Hepatocyte (in vitro differentiated cells): ENCODE results near the gene ZFC3H1. TPM values are rescaled to one million over a fixed set of nuclear protein-coding genes. Genes with fewer than 3 reads are reported as not detected.
"Not testable (repeated sequence)": the region's sequence is repeated elsewhere in the genome, so short reads cannot be mapped to it uniquely, and the experiment has no call there.

ENCODE experiments used
- DNase-seq: peaks from one replicate; pipeline ENCODE4 v3.0.0-alpha.2; 2016; ENCODE audit warnings: low spot score
- H2AFZ ChIP-seq: fragments of 200-600 bp; sonication (generic); 2 replicates; pipeline ENCODE4 v1.6.0; 2016; ENCODE audit warnings: antibody characterized with exemption, mild to moderate bottlenecking
- H3K27ac ChIP-seq: fragments of 200-600 bp; sonication (generic); 2 replicates; pipeline ENCODE4 v1.5.1; 2016; ENCODE audit warnings: mild to moderate bottlenecking
- H3K27me3 ChIP-seq: fragments of 200-600 bp; sonication (generic); 2 replicates; pipeline ENCODE4 v1.6.1; 2016
- H3K36me3 ChIP-seq: fragments of 200-600 bp; sonication (generic); replicated peaks from 2 replicates; pipeline ENCODE4 v1.5.1; 2016; ENCODE audit warnings: low read depth; ENCODE audit not compliant: insufficient read depth
- H3K4me1 ChIP-seq: fragments of 200-600 bp; sonication (generic); 2 replicates; pipeline ENCODE4 v1.5.1; 2016; ENCODE audit warnings: mild to moderate bottlenecking, moderate library complexity; ENCODE audit not compliant: insufficient read depth
- H3K4me2 ChIP-seq: fragments of 200-600 bp; sonication (generic); 2 replicates; pipeline ENCODE4 v1.6.0; 2016
- H3K4me3 ChIP-seq: fragments of 200-600 bp; sonication (generic); 2 replicates; pipeline ENCODE4 v1.5.1; 2016; ENCODE audit warnings: mild to moderate bottlenecking
- H3K79me2 ChIP-seq: fragments of 200-600 bp; sonication (generic); 2 replicates; pipeline ENCODE4 v1.6.0; 2017; ENCODE audit warnings: mild to moderate bottlenecking
- H3K9me2 ChIP-seq: fragments of 200-600 bp; sonication (generic); replicated peaks from 2 replicates; pipeline ENCODE4 v1.6.0; 2017; ENCODE audit warnings: mild to moderate bottlenecking; ENCODE audit not compliant: insufficient read depth
- H3K9me3 ChIP-seq: fragments of 200-600 bp; sonication (generic); 2 replicates; pipeline ENCODE4 v1.5.1; 2016; ENCODE audit warnings: low read depth, mild to moderate bottlenecking
- H4K20me1 ChIP-seq: fragments of 200-600 bp; sonication (generic); 2 replicates; pipeline ENCODE4 v1.6.0; 2016; ENCODE audit warnings: mild to moderate bottlenecking; ENCODE audit not compliant: insufficient read depth, poor library complexity, severe bottlenecking
- CTCF ChIP-seq: fragments of 200-600 bp; sonication (generic); IDR thresholded peaks from 2 replicates; pipeline ENCODE4 v1.5.1; 2016; ENCODE audit warnings: antibody characterized with exemption, mild to moderate bottlenecking; ENCODE audit not compliant: poor library complexity
- EZH2 ChIP-seq: fragments of 200-600 bp; sonication (generic); IDR thresholded peaks from 2 replicates; pipeline ENCODE4 v1.6.1; 2016; ENCODE audit warnings: antibody characterized with exemption, mild to moderate bottlenecking, borderline replicate concordance
- EZH2phosphoT487 ChIP-seq: fragments of 200-600 bp; sonication (generic); IDR thresholded peaks from one replicate; pipeline ENCODE4 v1.6.1; 2018; ENCODE audit warnings: antibody characterized with exemption, mild to moderate bottlenecking, low read depth, moderate library complexity; ENCODE audit not compliant: unreplicated experiment, severe bottlenecking
- WGBS: methylation state at CpG from one replicate; pipeline ENCODE4 v1.1.6; 2016; ENCODE audit warnings: low lambda C conversion rate; ENCODE audit errors: missing lambda C conversion rate; 5-methylcytosine and 5-hydroxymethylcytosine counted together
- polyA plus RNA-seq: library from polyadenylated mRNA; unstranded; fragments of >200 nt; fragmentation: Nextera tagmentation; extraction: Ambion mirVana; gene quantifications from 2 replicates; pipeline ENCODE4 v1.2.1, GENCODE V29; 2016
- total RNA-seq: library from RNA; depleted of rRNA; stranded (reverse); fragments of >200 nt; gene quantifications from 2 replicates; pipeline ENCODE4 v1.2.3, GENCODE V29; 2014

The ZFC3H1 gene
- total and polyA plus RNA-seq, 2 experiments from 2014 or later: 28.0 to 48.6 TPM

- H4K20me1 ChIP-seq: no peaks in the 10 kb centered on the region
- H3K27me3 ChIP-seq: no peaks in the 10 kb centered on the region
- H3K4me3 ChIP-seq: no peak overlapping the region
- no peak for DNase-seq
- no peak overlapping the region for H2AFZ ChIP-seq
- 91% methylated on average over 2 of the region's 2 CpGs for WGBS
- no peaks in the 10 kb centered on the region for H3K36me3 ChIP-seq
- H3K27ac ChIP-seq: no peak overlapping the region
- no peaks in the 10 kb centered on the region for H3K4me1 ChIP-seq
- H3K9me2 ChIP-seq: no peaks in the 10 kb centered on the region
- H3K4me2 ChIP-seq: no peak overlapping the region
- TF ChIP-seq EZH2phosphoT487 (no peak), EZH2 (no peak), CTCF (no peak)
- H3K79me2 ChIP-seq: no peaks in the 10 kb centered on the region
- H3K9me3 ChIP-seq: no peaks in the 10 kb centered on the region
Measured at GRCh38 chr12:71704920-71705319, 41.3 kb upstream of the ZFC3H1 start.

- TF ChIP-seq CTCF (no peak), EZH2 (no peak), EZH2phosphoT487 (no peak)
Measured at GRCh38 chr12:71703206-71703605, 39.6 kb upstream of the ZFC3H1 start.

DNA sequence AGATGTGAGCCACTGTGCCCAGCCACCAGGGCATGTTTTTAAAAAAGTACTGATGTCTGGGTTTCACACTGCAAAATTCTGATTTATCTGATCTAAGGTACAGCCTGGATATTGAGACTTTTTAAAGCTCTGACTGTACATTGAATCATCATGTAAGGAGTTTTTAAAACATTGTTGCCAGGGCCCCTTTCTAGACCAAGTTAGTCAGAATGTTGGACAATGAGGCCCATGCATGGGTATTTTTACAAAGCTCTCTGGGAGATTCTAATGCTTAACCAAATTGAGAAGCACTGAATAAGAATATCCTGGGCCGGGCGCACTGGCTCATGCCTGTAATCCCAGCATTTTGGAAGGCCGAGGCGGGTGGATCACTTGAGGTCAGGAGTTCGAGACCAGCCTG is 38.9 kb upstream of the ZFC3H1 start:
- WGBS: 95% methylated on average over 5 of the region's 5 CpGs
- Histone ChIP-seq H3K4me2 (no peak overlapping the region), H3K4me1 (no peaks in the 10 kb centered on the region), H3K4me3 (no peak overlapping the region), H3K9me3 (no peaks in the 10 kb centered on the region), H2AFZ (no peak overlapping the region), H3K27me3 (no peaks in the 10 kb centered on the region), H3K27ac (no peak overlapping the region), H3K79me2 (no peaks in the 10 kb centered on the region), H3K9me2 (no peaks in the 10 kb centered on the region), H4K20me1 (no peaks in the 10 kb centered on the region), H3K36me3 (no peaks in the 10 kb centered on the region)
- TF ChIP-seq CTCF: no peak
- no peak for TF ChIP-seq EZH2
- no peak for TF ChIP-seq EZH2phosphoT487
- no peak for DNase-seq

More at GRCh38 chr12:71703206-71703605, 39.6 kb upstream of the ZFC3H1 start:
- Histone ChIP-seq H3K36me3 (no peaks in the 10 kb centered on the region), H3K4me3 (no peak overlapping the region), H3K9me2 (no peaks in the 10 kb centered on the region), H3K79me2 (no peaks in the 10 kb centered on the region), H3K27me3 (no peaks in the 10 kb centered on the region), H3K4me1 (no peaks in the 10 kb centered on the region), H3K9me3 (no peaks in the 10 kb centered on the region), H3K27ac (no peak overlapping the region), H2AFZ (no peak overlapping the region), H4K20me1 (no peaks in the 10 kb centered on the region), H3K4me2 (no peak overlapping the region)
- 84% methylated on average over 2 of the region's 2 CpGs for WGBS
- no peak for DNase-seq

GRCh38 chr12:71702181-71702580 is 38.5 kb upstream of the ZFC3H1 start:
- not testable (repeated sequence) for H4K20me1 ChIP-seq, H3K9me2 ChIP-seq, H3K27ac ChIP-seq, H3K4me3 ChIP-seq, H3K36me3 ChIP-seq, H3K27me3 ChIP-seq, H3K79me2 ChIP-seq, H3K9me3 ChIP-seq, H3K4me2 ChIP-seq, H2AFZ ChIP-seq, H3K4me1 ChIP-seq, DNase-seq
- WGBS: 94% methylated on average over 8 of the region's 8 CpGs
